IMR-90 (cell line): ENCODE results near the gene FNDC11. TPM values are rescaled to one million over a fixed set of nuclear protein-coding genes. Genes with fewer than 3 reads are reported as not detected.
A peak's percentile ranks its signal among the peaks of the same experiment; 100 is the strongest.

Source experiments
- ATAC-seq: fragments of 200-7000 bp; cut with Tn5 transposase; 2 replicates; pipeline ENCODE4 v1.9.1; 2020; ENCODE audit warnings: low read depth, mild to moderate bottlenecking, moderate library complexity
- BruUV-seq: library from RNA; stranded (reverse); fragments of 400-500 nt; replicated peaks from 2 replicates; lab custom pipeline; 2021; lab: Mats Ljungman, UMichigan
- CTCF ChIA-PET: fragments of 300-600 bp; formaldehyde crosslinking; extraction: SDS; loops from one replicate; lab custom pipeline; 2021; ENCODE audit warnings: antibody characterized with exemption; lab: Yijun Ruan, JAX
- POLR2A ChIA-PET: fragments of 300-600 bp; sonication (Branson Sonifier 250); formaldehyde crosslinking; loops from one replicate; lab custom pipeline; 2022; ENCODE audit warnings: antibody characterized with exemption; ENCODE audit not compliant: unreplicated experiment; lab: Charles Lee
- DNase-seq: peaks from one replicate; pipeline ENCODE4 v3.0.0; 2013
- H2AFZ ChIP-seq: replicated peaks from 2 replicates; pipeline ENCODE3; 2013; ENCODE audit warnings: low read length, mild to moderate bottlenecking; ENCODE audit not compliant: poor library complexity
- H2AK5ac ChIP-seq: 2 replicates; pipeline ENCODE4 v1.6.1; 2013; ENCODE audit warnings: low read depth, low read length, inconsistent platforms
- H2AK9ac ChIP-seq: replicated peaks from 2 replicates; pipeline ENCODE3; 2013; ENCODE audit warnings: mild to moderate bottlenecking, low read depth, low read length, moderate library complexity; ENCODE audit not compliant: poor library complexity
- H2BK120ac ChIP-seq: 2 replicates; pipeline ENCODE4 v1.6.1; 2013; ENCODE audit warnings: low read depth, low read length, inconsistent platforms
- H2BK15ac ChIP-seq: 3 replicates; pipeline ENCODE4 v1.6.1; 2013; ENCODE audit warnings: low read depth, low read length, inconsistent platforms
- H2BK20ac ChIP-seq: 2 replicates; pipeline ENCODE4 v1.6.1; 2013; ENCODE audit warnings: low read depth, mild to moderate bottlenecking, inconsistent platforms, low read length, moderate library complexity
- H2BK5ac ChIP-seq: 2 replicates; pipeline ENCODE4 v1.6.1; 2013; ENCODE audit warnings: mild to moderate bottlenecking, low read depth, low read length, inconsistent platforms; ENCODE audit not compliant: poor library complexity, severe bottlenecking
- H3K14ac ChIP-seq: replicated peaks from 2 replicates; pipeline ENCODE4 v1.6.1; 2013; ENCODE audit warnings: low read depth, low read length, inconsistent platforms
- H3K18ac ChIP-seq: 2 replicates; pipeline ENCODE4 v1.6.1; 2013; ENCODE audit warnings: low read depth, low read length, control low read depth
- H3K23ac ChIP-seq: 2 replicates; pipeline ENCODE4 v1.6.1; 2013; ENCODE audit warnings: low read depth, low read length, inconsistent platforms
- H3K27ac ChIP-seq: 2 replicates; pipeline ENCODE4 v1.5.1; 2013; ENCODE audit warnings: mild to moderate bottlenecking, control low read depth, low read length; ENCODE audit not compliant: insufficient read depth
- H3K27me3 ChIP-seq: 2 replicates; pipeline ENCODE4 v1.6.1; 2013; ENCODE audit warnings: low read length; ENCODE audit not compliant: control insufficient read depth, insufficient read depth
- H3K36me3 ChIP-seq: 2 replicates; pipeline ENCODE4 v1.6.1; 2013; ENCODE audit warnings: low read length, mixed read lengths; ENCODE audit not compliant: control insufficient read depth, insufficient read depth
- H3K4ac ChIP-seq: 2 replicates; pipeline ENCODE4 v1.6.1; 2013; ENCODE audit warnings: low read depth, low read length, inconsistent platforms
- H3K4me1 ChIP-seq: 2 replicates; pipeline ENCODE4 v1.6.1; 2013; ENCODE audit warnings: low read length, mixed read lengths; ENCODE audit not compliant: control insufficient read depth, insufficient read depth
- H3K4me2 ChIP-seq: 2 replicates; pipeline ENCODE4 v1.6.1; 2013; ENCODE audit warnings: low read depth, mild to moderate bottlenecking, control low read depth, low read length, moderate library complexity
- H3K4me3 ChIP-seq: 2 replicates; pipeline ENCODE4 v1.5.1; 2013; ENCODE audit warnings: low read depth, mild to moderate bottlenecking, control low read depth, low read length, moderate library complexity; ENCODE audit not compliant: insufficient read depth
- H3K56ac ChIP-seq: 2 replicates; pipeline ENCODE4 v1.6.1; 2013; ENCODE audit warnings: low read length, inconsistent platforms; ENCODE audit not compliant: insufficient read depth; ENCODE audit errors: extremely low read depth
- H3K79me1 ChIP-seq, 2 experiments: 2 replicates each; pipeline ENCODE4 v1.6.1; 2013; ENCODE audit warnings: low read length in 2 of 2, inconsistent platforms in 1 of 2, low read depth in 1 of 2
- H3K9ac ChIP-seq: 2 replicates; pipeline ENCODE4 v1.6.1; 2013; ENCODE audit warnings: low read depth, low read length, control low read depth
- H3K9me1 ChIP-seq: 2 replicates; pipeline ENCODE4 v1.6.1; 2013; ENCODE audit warnings: low read length, inconsistent platforms; ENCODE audit not compliant: insufficient read depth
- H3K9me3 ChIP-seq: 2 replicates; pipeline ENCODE4 v1.6.1; 2013; ENCODE audit warnings: low read length; ENCODE audit not compliant: control insufficient read depth, insufficient read depth
- H4K20me1 ChIP-seq: 2 replicates; pipeline ENCODE4 v1.6.1; 2013; ENCODE audit warnings: low read length, inconsistent platforms; ENCODE audit not compliant: insufficient read depth
- H4K5ac ChIP-seq: 2 replicates; pipeline ENCODE4 v1.6.1; 2013; ENCODE audit warnings: mild to moderate bottlenecking, low read depth, low read length, control low read depth
- H4K8ac ChIP-seq, 2 experiments: 2 replicates each; pipeline ENCODE4 v1.6.1; 2013; ENCODE audit warnings: low read depth in 2 of 2, low read length in 2 of 2, control low read depth in 1 of 2, inconsistent platforms in 1 of 2
- H4K91ac ChIP-seq: 2 replicates; pipeline ENCODE4 v1.6.1; 2013; ENCODE audit warnings: low read depth, low read length, inconsistent platforms; ENCODE audit not compliant: insufficient read depth
- CEBPB ChIP-seq: IDR thresholded peaks from 2 replicates; pipeline ENCODE4 v1.6.1; 2012; ENCODE audit warnings: low read depth, low read length, improper control_type of control experiment
- CHD1 ChIP-seq: IDR thresholded peaks from 2 replicates; pipeline ENCODE4 v1.6.1; 2012; ENCODE audit warnings: low read depth, low read length, improper control_type of control experiment
- FOS ChIP-seq: fragments of 150-350 bp; IDR thresholded peaks from 2 replicates; pipeline ENCODE4 v1.6.1; 2016; ENCODE audit warnings: low read depth, low read length
- MAFK ChIP-seq: IDR thresholded peaks from 2 replicates; pipeline ENCODE4 v1.6.1; 2012; ENCODE audit warnings: low read depth, low read length, improper control_type of control experiment
- MAZ ChIP-seq: IDR thresholded peaks from 2 replicates; pipeline ENCODE4 v1.6.1; 2012; ENCODE audit warnings: low read depth, mild to moderate bottlenecking, low read length, improper control_type of control experiment, moderate library complexity, borderline replicate concordance
- MXI1 ChIP-seq: IDR thresholded peaks from 2 replicates; pipeline ENCODE4 v1.6.1; 2012; ENCODE audit warnings: low read depth, mild to moderate bottlenecking, low read length, moderate library complexity, borderline replicate concordance
- NFE2L2 ChIP-seq: fragments of 150-350 bp; IDR thresholded peaks from 2 replicates; pipeline ENCODE4 v1.6.1; 2016; ENCODE audit warnings: low read depth, mild to moderate bottlenecking, low read length
- POLR2A ChIP-seq: IDR thresholded peaks from 2 replicates; pipeline ENCODE4 v1.6.1; 2012; ENCODE audit warnings: mild to moderate bottlenecking, low read depth, low read length
- RAD21 ChIP-seq: IDR thresholded peaks from 2 replicates; pipeline ENCODE4 v1.6.1; 2012; ENCODE audit warnings: low read length, improper control_type of control experiment
- RCOR1 ChIP-seq: IDR thresholded peaks from 2 replicates; pipeline ENCODE4 v1.6.1; 2012; ENCODE audit warnings: mild to moderate bottlenecking, low read length, improper control_type of control experiment; ENCODE audit not compliant: insufficient replicate concordance
- RFX5 ChIP-seq: IDR thresholded peaks from 2 replicates; pipeline ENCODE4 v1.8.0; 2012; ENCODE audit warnings: low read depth, mild to moderate bottlenecking, low read length, moderate library complexity
- SMC3 ChIP-seq: fragments of 150-350 bp; IDR thresholded peaks from 2 replicates; pipeline ENCODE4 v1.6.1; 2016; ENCODE audit warnings: low read depth, mild to moderate bottlenecking, antibody characterized with exemption, low read length, moderate library complexity
- WGBS, 2 experiments: methylation state at CpG; one replicate each; pipeline versions ENCODE4 v1.1.5 to v1.1.7; 2013; ENCODE audit warnings: missing lambda C conversion rate in 2 of 2; ENCODE audit not compliant: insufficient read length in 1 of 2; ENCODE audit errors: extremely low coverage in 2 of 2; 5-methylcytosine and 5-hydroxymethylcytosine counted together
- dilution Hi-C: fragments of 300-500 bp; cut with HindIII; formaldehyde crosslinking; loops from one replicate; pipeline ENCODE4 v1.14.3; 2018; ENCODE audit warnings: low sequenced_read_pairs; ENCODE audit not compliant: unreplicated experiment
- in situ Hi-C: fragments of 300-500 bp; cut with MboI; formaldehyde crosslinking; loops from 3 replicates; pipeline ENCODE4 v1.14.3; 2019; ENCODE audit warnings: low sequenced_read_pairs, inconsistent platforms, mixed read lengths
- intact Hi-C: fragments of 100-400 bp; cut with micrococcal nuclease; formaldehyde crosslinking; loops from 2 replicates; pipeline ENCODE4 v1.10.0; 2022
- polyA plus RNA-seq, 3 experiments: library from polyadenylated mRNA; depleted of rRNA; stranded (reverse); fragments of >200 nt; gene quantifications; 2 replicates each; pipeline ENCODE4 v1.2.3, GENCODE V29; 2012; ENCODE audit warnings: low replicate concordance in 1 of 3
- total RNA-seq: library from RNA; depleted of rRNA; stranded (reverse); fragments of >200 nt; gene quantifications from 2 replicates; pipeline ENCODE4 v1.2.3, GENCODE V29; 2012
- TF ChIP-seq, protein P1 (sequence below): fragments of 150-350 bp; IDR thresholded peaks from 2 replicates; pipeline ENCODE4 v1.6.1; 2016; ENCODE audit warnings: low read depth, mild to moderate bottlenecking, low read length, moderate library complexity, borderline replicate concordance
- TF ChIP-seq, protein P2 (sequence below): fragments of 150-350 bp; IDR thresholded peaks from 2 replicates; pipeline ENCODE4 v1.6.1; 2017; ENCODE audit warnings: mild to moderate bottlenecking, antibody characterized with exemption, low read length, low read depth

The FNDC11 gene
- total and polyA plus RNA-seq, 2 of the 4 experiments (the other 2 are of a cell fraction): 0.36 to 1.0 TPM

DNA sequence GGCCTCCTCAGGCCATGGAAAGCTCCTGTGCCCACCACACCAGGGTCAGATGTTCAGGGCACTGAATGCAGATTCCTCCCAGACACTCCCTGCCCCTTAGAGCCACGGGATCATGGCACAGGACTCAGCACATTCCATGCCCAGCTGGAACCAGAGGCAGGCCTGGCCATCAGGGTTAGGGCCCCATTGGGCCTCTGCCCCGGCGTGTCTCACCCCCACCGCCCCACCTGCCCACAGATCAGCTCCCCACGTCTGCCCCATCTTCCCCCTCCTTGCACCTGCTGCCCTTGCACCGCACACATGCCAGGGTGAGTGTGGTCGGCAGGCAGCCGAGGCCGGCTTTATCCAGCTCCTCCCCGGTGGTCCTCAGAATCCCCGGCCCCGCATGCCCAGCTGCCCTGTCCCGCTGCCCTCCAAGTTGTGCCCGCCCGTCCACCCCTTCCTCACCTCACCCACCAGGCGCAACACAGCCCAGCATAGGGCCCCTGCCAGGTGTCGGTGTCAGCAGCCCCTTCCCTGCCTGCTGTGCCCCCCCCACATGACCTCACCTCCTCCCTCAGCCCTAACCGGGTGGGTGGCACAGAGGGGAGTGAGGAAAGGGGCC, 4.2 kb upstream of the FNDC11 start:
- no peak for ATAC-seq
- in situ Hi-C loops: no loop called here

More for the DNA sequence above, 4.2 kb upstream of the FNDC11 start:
- Histone ChIP-seq H2BK120ac (no peak overlapping the region), H3K27ac (no peak overlapping the region), H3K23ac (no peak overlapping the region), H3K4me2 (no peak overlapping the region), H3K9me3 (no peaks in the 10 kb centered on the region), H3K14ac (no peak overlapping the region), H3K9ac (no peak overlapping the region), H3K4me3 (no peak overlapping the region), H2AK9ac (peak overlapping the region; percentile 42), H2AK5ac (no peak overlapping the region), H3K9me1 (no peaks in the 10 kb centered on the region), H2AFZ (no peak overlapping the region), H3K79me1 (no peaks in the 10 kb centered on the region), H2BK20ac (no peak overlapping the region), H2BK15ac (no peak overlapping the region), H3K27me3 (peaks cover 36% of the 10 kb centered on the region), H3K18ac (no peak overlapping the region), H3K4ac (no peak overlapping the region), H3K36me3 (no peaks in the 10 kb centered on the region), H3K56ac (no peak overlapping the region), H4K20me1 (no peaks in the 10 kb centered on the region; the same call in 1 of the 2 replicates), H3K4me1 (peaks cover 5% of the 10 kb centered on the region; the same call in 1 of the 2 replicates), H4K91ac (no peak overlapping the region), H2BK5ac (no peak overlapping the region), H4K8ac (no peak overlapping the region), H4K5ac (no peak overlapping the region)
- dilution Hi-C loops: no loop called here
- POLR2A ChIA-PET: no interaction called here
- CTCF ChIA-PET: no interaction called here
- BruUV-seq: no TSS peak
- DNase-seq: no peak
- intact Hi-C loops: no loop called here
- TF ChIP-seq, protein P1, sequence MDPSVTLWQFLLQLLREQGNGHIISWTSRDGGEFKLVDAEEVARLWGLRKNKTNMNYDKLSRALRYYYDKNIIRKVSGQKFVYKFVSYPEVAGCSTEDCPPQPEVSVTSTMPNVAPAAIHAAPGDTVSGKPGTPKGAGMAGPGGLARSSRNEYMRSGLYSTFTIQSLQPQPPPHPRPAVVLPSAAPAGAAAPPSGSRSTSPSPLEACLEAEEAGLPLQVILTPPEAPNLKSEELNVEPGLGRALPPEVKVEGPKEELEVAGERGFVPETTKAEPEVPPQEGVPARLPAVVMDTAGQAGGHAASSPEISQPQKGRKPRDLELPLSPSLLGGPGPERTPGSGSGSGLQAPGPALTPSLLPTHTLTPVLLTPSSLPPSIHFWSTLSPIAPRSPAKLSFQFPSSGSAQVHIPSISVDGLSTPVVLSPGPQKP: no peak
- no peak for TF ChIP-seq CEBPB
- TF ChIP-seq POLR2A: no peak
- no peak for TF ChIP-seq FOS
- TF ChIP-seq, protein P2, sequence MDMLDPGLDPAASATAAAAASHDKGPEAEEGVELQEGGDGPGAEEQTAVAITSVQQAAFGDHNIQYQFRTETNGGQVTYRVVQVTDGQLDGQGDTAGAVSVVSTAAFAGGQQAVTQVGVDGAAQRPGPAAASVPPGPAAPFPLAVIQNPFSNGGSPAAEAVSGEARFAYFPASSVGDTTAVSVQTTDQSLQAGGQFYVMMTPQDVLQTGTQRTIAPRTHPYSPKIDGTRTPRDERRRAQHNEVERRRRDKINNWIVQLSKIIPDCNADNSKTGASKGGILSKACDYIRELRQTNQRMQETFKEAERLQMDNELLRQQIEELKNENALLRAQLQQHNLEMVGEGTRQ: no peak
- no peak for TF ChIP-seq RFX5
- no peak for TF ChIP-seq MAFK
- no peak for TF ChIP-seq SMC3
- TF ChIP-seq CHD1: no peak
- no peak for TF ChIP-seq MXI1
- no peak for TF ChIP-seq MAZ
- no peak for TF ChIP-seq RAD21
- no peak for TF ChIP-seq NFE2L2
- TF ChIP-seq RCOR1: no peak
- 77% methylated on average over 5 of the region's 18 CpGs; no CpG with 5 or more reads in 1 of the 2 experiments for WGBS, 2 experiments
